Karpas-422 (cell line): Measurements from ENCODE around the gene ARFGAP3. TPM values are rescaled to one million over a fixed set of nuclear protein-coding genes. Genes with fewer than 3 reads are reported as not detected.

ENCODE experiments used
- DNase-seq: peaks from one replicate; pipeline ENCODE4 v3.0.0-alpha.2; 2015
- H2AFZ ChIP-seq: fragments of 200-600 bp; sonication (generic); 2 replicates; pipeline ENCODE4 v1.6.1; 2014; ENCODE audit warnings: antibody characterized with exemption, low read length, mixed read lengths
- H3K27ac ChIP-seq: fragments of 200-600 bp; sonication (generic); 2 replicates; pipeline ENCODE4 v1.5.1; 2014; ENCODE audit warnings: mild to moderate bottlenecking, low read length, moderate library complexity
- H3K27me3 ChIP-seq: fragments of 200-600 bp; sonication (generic); 2 replicates; pipeline ENCODE4 v1.6.1; 2014; ENCODE audit warnings: low read length, mixed read lengths
- H3K36me3 ChIP-seq: fragments of 200-600 bp; sonication (generic); 2 replicates; pipeline ENCODE4 v1.6.1; 2014; ENCODE audit warnings: low read length, mixed read lengths; ENCODE audit not compliant: insufficient read depth
- H3K4me1 ChIP-seq: fragments of 200-600 bp; sonication (generic); 2 replicates; pipeline ENCODE4 v1.6.1; 2014; ENCODE audit warnings: mild to moderate bottlenecking, low read length, mixed read lengths
- H3K4me2 ChIP-seq: fragments of 200-600 bp; sonication (generic); 2 replicates; pipeline ENCODE4 v1.6.1; 2014; ENCODE audit warnings: low read length, low read depth, mild to moderate bottlenecking; ENCODE audit not compliant: poor library complexity, severe bottlenecking
- H3K4me3 ChIP-seq: fragments of 200-600 bp; sonication (generic); 2 replicates; pipeline ENCODE4 v1.5.1; 2014; ENCODE audit warnings: mild to moderate bottlenecking, antibody characterized with exemption, low read length, mixed read lengths
- H3K79me2 ChIP-seq: fragments of 200-600 bp; sonication (generic); 2 replicates; pipeline ENCODE4 v1.6.1; 2014; ENCODE audit warnings: mild to moderate bottlenecking, low read length, mixed read lengths
- H3K9ac ChIP-seq: fragments of 200-600 bp; sonication (generic); 2 replicates; pipeline ENCODE4 v1.6.0; 2014; ENCODE audit warnings: low read length
- H3K9me2 ChIP-seq: fragments of 200-600 bp; sonication (generic), shearing (Covaris generic); replicated peaks from 2 replicates; pipeline ENCODE4 v1.6.0; 2014; ENCODE audit warnings: mild to moderate bottlenecking, low read length, moderate library complexity; ENCODE audit not compliant: insufficient read depth
- H3K9me3 ChIP-seq: fragments of 300-700, 200-600 bp; sonication (generic); 2 replicates; pipeline ENCODE4 v1.6.1; 2014; ENCODE audit warnings: low read length, mixed read lengths
- H4K20me1 ChIP-seq: fragments of 200-600 bp; sonication (generic); 2 replicates; pipeline ENCODE4 v1.6.1; 2014; ENCODE audit warnings: mild to moderate bottlenecking, antibody characterized with exemption, low read length, low read depth; ENCODE audit not compliant: insufficient read depth
- total RNA-seq: library from RNA; depleted of rRNA; stranded (reverse); fragments of >200 nt; shearing (Covaris generic); gene quantifications from 2 replicates; pipeline ENCODE4 v1.2.3, GENCODE V29; 2014; ENCODE audit warnings: low replicate concordance

ARFGAP3 gene
- total RNA-seq, 1 experiment from 2014 or later = 26.1 TPM

DNA sequence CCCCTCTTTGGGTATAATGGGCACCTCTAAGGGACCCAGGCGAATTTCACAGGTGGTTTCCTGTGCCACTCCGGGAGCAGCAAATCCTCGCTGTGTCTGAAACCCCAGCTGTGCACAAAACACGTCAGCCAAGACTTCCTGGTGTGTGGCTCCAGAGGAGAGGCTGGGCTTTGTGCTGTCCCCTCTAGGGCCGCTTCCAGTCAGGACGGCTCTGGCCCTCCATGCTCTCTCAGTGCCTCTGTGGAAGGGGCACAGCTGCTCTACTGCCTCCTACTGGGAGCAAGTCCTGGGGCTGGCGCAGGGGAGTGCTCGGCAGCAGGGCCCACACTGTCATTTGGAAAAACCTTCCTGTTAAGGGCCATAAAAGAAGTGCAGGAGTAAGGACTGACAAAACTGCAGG lies 23.7 kb upstream of the ARFGAP3 start:
- Histone ChIP-seq H3K27ac (no peak overlapping the region), H3K4me3 (no peak overlapping the region), H3K9me2 (no peaks in the 10 kb centered on the region), H3K9ac (no peak overlapping the region), H3K9me3 (no peaks in the 10 kb centered on the region), H2AFZ (no peak overlapping the region), H3K27me3 (no peaks in the 10 kb centered on the region), H3K4me2 (no peak overlapping the region), H4K20me1 (no peaks in the 10 kb centered on the region), H3K36me3 (no peaks in the 10 kb centered on the region), H3K79me2 (no peaks in the 10 kb centered on the region), H3K4me1 (peaks cover 9% of the 10 kb centered on the region)
- no peak for DNase-seq

DNA sequence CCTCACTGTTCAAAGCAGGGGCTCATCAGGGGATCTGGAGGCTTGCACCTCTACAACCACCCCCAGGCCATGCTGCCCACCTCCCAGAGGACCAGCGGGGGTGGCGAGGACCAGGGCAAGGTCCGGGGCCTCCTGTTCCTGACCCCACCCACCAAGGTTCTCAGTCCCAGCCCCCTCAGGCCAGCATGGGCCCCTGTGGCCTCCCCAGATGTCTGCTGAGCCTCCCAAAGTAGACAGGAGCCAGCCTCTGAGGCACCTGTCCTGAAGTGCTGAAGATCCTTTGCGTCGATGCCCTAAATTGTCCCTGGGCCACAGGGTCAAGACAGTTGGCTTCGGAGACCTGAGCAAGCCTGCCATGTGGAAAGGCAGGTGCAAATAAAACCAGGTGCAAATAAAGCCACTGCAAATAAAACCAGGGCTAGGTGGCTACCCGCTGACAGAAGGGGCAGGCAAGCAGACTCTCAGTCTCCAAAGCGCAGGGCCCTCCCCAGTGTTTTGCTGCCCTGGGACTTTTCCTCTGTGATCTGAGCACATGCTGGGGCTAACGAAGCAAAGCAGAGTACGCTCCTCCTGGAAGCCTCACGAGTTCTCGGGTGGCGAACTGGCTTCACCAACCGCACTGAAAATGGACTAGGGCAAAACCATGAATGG lies 22.4 kb upstream of the ARFGAP3 start:
- H3K27ac ChIP-seq = no peak overlapping the region
- H3K4me3 ChIP-seq = no peak overlapping the region
- no peaks in the 10 kb centered on the region for H4K20me1 ChIP-seq
- H3K9me3 ChIP-seq = no peaks in the 10 kb centered on the region
- H3K36me3 ChIP-seq = no peaks in the 10 kb centered on the region
- no peak overlapping the region for H2AFZ ChIP-seq
- no peak overlapping the region for H3K9ac ChIP-seq
- no peak overlapping the region for H3K4me2 ChIP-seq
- no peaks in the 10 kb centered on the region for H3K79me2 ChIP-seq
- H3K9me2 ChIP-seq = no peaks in the 10 kb centered on the region
- peaks cover 9% of the 10 kb centered on the region for H3K4me1 ChIP-seq
- H3K27me3 ChIP-seq = no peaks in the 10 kb centered on the region
- no peak for DNase-seq

DNA sequence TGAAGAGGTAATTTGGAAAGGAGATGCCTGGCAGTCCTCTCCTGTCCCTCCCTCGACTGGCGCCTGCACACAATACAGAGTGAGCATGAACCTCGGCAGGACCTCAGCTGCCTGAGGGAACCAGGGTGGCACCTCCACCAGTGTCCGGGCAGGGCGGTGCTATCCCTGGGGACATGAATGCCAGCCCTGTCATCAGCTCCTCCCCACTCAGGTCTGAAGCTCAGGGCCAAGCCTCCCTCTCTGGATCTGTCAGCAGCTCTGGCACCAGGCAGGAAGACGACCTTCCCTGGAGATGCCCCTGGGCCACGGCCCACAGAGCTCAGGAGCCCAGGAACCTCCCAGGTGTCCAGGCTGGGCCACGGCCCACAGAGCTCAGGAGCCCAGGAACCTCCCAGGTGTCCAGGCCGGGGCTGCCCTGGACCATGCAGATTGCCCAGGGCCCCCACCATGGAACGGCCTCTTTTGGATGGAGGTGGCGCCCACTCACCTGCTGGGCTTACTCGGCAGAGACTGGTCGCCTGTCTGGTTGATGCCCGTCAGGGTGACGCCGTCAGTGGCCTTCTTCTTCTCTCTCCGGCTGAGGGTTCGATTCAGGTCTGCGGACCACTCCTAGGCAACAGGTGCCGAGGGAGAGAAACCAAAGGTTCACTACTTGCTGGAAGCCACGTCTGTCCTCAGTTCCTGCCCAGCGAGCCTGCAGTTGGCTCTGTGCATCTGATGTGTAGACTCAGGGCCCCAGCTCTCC lies 21.7 kb upstream of the ARFGAP3 start:
- Histone ChIP-seq H3K4me1 (peaks cover 9% of the 10 kb centered on the region), H3K27ac (no peak overlapping the region), H3K9me3 (no peaks in the 10 kb centered on the region), H3K9me2 (no peaks in the 10 kb centered on the region), H3K4me2 (no peak overlapping the region), H3K79me2 (no peaks in the 10 kb centered on the region), H3K9ac (no peak overlapping the region), H2AFZ (no peak overlapping the region), H4K20me1 (no peaks in the 10 kb centered on the region), H3K4me3 (no peak overlapping the region), H3K36me3 (no peaks in the 10 kb centered on the region), H3K27me3 (no peaks in the 10 kb centered on the region)
- no peak for DNase-seq

DNA sequence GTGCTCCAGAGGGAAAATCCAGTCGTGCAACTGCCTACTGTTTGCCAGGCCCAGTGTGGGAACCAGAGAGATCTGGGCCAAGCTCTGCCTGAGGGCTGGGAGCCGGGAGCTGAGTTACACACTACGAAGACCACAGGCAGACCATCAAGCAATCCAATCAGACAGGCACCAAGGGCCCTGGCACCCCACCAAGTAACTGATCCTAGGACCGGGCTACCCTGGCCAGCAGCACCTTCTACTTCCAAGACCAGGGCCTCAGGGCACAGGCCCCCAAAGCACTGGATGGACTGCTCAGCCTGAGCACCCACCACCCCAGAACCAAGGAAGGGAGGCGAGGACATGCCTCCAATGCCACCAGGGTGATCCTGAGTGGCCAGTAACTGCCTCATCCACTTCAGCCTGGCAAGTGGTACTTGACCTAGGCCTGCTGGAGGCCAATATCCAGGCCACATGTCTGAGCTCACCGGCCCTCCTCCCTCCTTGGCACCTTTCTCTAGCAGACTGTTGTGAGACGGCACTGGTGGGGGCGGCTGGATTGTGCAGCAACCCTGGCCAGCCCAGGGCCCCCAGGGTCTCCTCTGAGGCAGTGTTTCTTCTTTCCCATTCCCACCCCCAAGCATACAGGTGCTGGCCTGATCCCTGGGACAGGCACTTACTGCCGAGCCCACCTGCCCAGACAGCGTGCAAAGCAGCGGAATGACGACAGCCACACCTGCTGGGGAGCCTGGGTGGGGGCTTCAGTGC lies 20.7 kb upstream of the ARFGAP3 start:
- Histone ChIP-seq H3K36me3 (no peaks in the 10 kb centered on the region), H3K9me2 (no peaks in the 10 kb centered on the region), H4K20me1 (no peaks in the 10 kb centered on the region), H3K79me2 (no peaks in the 10 kb centered on the region), H3K4me3 (no peak overlapping the region), H3K4me1 (peaks cover 9% of the 10 kb centered on the region), H3K4me2 (no peak overlapping the region), H2AFZ (no peak overlapping the region), H3K27me3 (no peaks in the 10 kb centered on the region), H3K9ac (no peak overlapping the region), H3K9me3 (no peaks in the 10 kb centered on the region), H3K27ac (no peak overlapping the region)
- no peak for DNase-seq

DNA sequence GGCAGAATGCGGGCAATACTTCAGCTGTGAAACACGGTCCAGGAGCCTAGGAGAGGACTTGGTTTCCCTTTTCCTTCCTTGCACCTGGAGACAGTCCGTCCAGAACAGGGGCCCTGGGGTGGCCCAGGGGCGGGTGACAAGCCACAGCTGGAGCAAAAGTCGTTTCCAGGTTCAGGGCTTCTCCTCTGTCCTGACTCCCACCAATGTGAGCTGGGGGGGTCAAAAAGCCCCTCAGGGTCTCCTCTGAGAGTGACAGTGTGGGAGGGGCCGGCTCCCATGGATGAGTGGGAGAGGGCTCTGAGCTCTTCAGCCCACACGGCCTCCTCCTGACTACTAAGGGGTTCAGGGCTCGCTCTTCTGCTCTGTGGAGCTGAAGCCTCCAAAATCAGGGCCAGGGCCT lies 20.1 kb upstream of the ARFGAP3 start:
- no peaks in the 10 kb centered on the region for H3K9me3 ChIP-seq
- H3K4me3 ChIP-seq = no peak overlapping the region
- no peaks in the 10 kb centered on the region for H3K79me2 ChIP-seq
- H4K20me1 ChIP-seq = no peaks in the 10 kb centered on the region
- H3K27ac ChIP-seq = no peak overlapping the region
- no peak overlapping the region for H2AFZ ChIP-seq
- no peak overlapping the region for H3K9ac ChIP-seq
- H3K36me3 ChIP-seq = no peaks in the 10 kb centered on the region
- no peaks in the 10 kb centered on the region for H3K27me3 ChIP-seq
- peaks cover 3% of the 10 kb centered on the region for H3K4me1 ChIP-seq
- DNase-seq = no peak
- H3K9me2 ChIP-seq = no peaks in the 10 kb centered on the region
- H3K4me2 ChIP-seq = no peak overlapping the region

DNA sequence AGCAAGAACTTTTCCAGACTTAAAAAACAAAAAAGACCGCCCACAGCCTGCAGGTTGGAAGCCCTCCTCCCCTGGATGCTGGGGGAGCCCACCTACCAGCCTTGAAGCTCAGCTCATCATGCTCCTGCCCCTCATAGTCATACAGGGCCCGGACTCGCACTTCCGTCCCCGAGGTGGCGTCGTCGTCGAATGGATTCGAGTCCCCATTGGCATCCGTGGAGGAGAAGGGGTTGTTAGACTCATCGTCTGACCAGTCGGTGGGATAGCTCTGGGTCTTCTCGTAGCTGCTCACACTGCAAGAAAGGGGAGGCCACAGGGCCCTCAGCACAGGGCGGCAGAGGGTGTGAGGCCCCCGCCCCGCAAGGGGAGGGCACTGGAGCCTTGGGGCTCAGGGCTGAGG lies 19.0 kb upstream of the ARFGAP3 start:
- Histone ChIP-seq H3K79me2 (no peaks in the 10 kb centered on the region), H3K4me1 (no peaks in the 10 kb centered on the region), H4K20me1 (no peaks in the 10 kb centered on the region), H3K4me3 (no peak overlapping the region), H3K27me3 (no peaks in the 10 kb centered on the region), H2AFZ (no peak overlapping the region), H3K4me2 (no peak overlapping the region), H3K27ac (no peak overlapping the region), H3K9me3 (no peaks in the 10 kb centered on the region), H3K9me2 (no peaks in the 10 kb centered on the region), H3K36me3 (no peaks in the 10 kb centered on the region), H3K9ac (no peak overlapping the region)
- no peak for DNase-seq

DNA sequence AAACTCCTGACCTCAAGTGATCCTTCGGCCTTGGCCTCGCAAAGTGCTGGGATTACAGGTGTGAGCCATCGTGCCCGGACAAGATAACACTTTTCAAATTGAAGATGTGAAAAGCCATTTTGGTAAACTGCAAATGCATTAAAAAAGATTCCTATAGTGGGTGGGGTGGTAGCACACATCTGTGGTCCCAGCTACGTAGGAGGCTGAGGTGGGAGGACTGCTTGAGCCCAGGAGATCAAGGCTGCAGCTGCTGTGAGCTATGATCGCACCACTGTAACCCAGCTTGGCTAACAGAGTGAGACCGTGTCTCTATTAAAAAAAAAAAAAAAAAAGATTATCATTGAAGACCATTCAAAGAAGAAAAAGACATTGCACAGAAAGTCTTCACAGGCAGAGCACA lies 16.9 kb upstream of the ARFGAP3 start:
- H3K4me2 ChIP-seq = no peak overlapping the region
- no peaks in the 10 kb centered on the region for H3K9me3 ChIP-seq
- H3K27ac ChIP-seq = no peak overlapping the region
- no peaks in the 10 kb centered on the region for H3K36me3 ChIP-seq
- H3K9ac ChIP-seq = no peak overlapping the region
- no peaks in the 10 kb centered on the region for H4K20me1 ChIP-seq
- no peak for DNase-seq
- H3K27me3 ChIP-seq = no peaks in the 10 kb centered on the region
- H3K79me2 ChIP-seq = no peaks in the 10 kb centered on the region
- no peak overlapping the region for H2AFZ ChIP-seq
- H3K9me2 ChIP-seq = no peaks in the 10 kb centered on the region
- no peaks in the 10 kb centered on the region for H3K4me1 ChIP-seq
- H3K4me3 ChIP-seq = no peak overlapping the region

DNA sequence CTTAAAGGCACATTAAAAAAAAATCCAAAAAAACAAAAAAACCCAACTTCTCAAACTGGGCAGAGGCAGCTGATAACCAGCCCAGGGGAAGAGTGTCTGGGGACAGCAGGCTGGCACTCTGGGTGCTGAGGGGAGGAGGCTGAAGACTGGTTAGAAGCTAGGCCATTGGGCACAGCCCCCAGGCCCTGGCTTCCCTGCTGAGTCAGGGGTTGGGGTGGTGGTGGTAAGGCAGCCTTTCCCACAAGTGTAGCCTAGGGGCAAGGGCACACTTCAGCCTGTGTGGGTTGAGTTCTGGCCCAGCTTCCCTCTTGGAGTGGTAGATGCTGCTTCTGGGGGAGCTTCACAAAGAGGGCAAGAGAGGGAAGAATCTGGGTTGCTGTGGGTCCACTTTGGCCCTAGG lies 16.3 kb upstream of the ARFGAP3 start:
- H3K36me3 ChIP-seq = no peaks in the 10 kb centered on the region
- no peak overlapping the region for H3K4me2 ChIP-seq
- no peaks in the 10 kb centered on the region for H3K27me3 ChIP-seq
- H3K9me2 ChIP-seq = no peaks in the 10 kb centered on the region
- no peaks in the 10 kb centered on the region for H3K4me1 ChIP-seq
- H3K9me3 ChIP-seq = no peaks in the 10 kb centered on the region
- H3K9ac ChIP-seq = no peak overlapping the region
- H4K20me1 ChIP-seq = no peaks in the 10 kb centered on the region
- H3K4me3 ChIP-seq = no peak overlapping the region
- H3K79me2 ChIP-seq = no peaks in the 10 kb centered on the region
- no peak for DNase-seq
- H2AFZ ChIP-seq = no peak overlapping the region
- no peak overlapping the region for H3K27ac ChIP-seq
